Caki2 (cell line): ENCODE data around the gene PDE6A. TPM values are rescaled to one million over a fixed set of nuclear protein-coding genes. Genes with fewer than 3 reads are reported as not detected.
"Not testable (repeated sequence)": the region's sequence is repeated elsewhere in the genome, so short reads cannot be mapped to it uniquely, and the experiment has no call there.

ENCODE experiments used
- DNase-seq: peaks from one replicate; pipeline ENCODE4 v3.0.0-alpha.2; 2015; ENCODE audit warnings: low read depth
- in situ Hi-C: cut with HindIII; loops from 2 replicates; pipeline ENCODE4 v1.10.0; 2016; ENCODE audit warnings: low sequenced_read_pairs, low pct_unique_long_range_greater_than_20kb, mixed read lengths
- total RNA-seq: library from RNA; depleted of rRNA; stranded (reverse); fragments of >200 nt; shearing (Covaris generic); gene quantifications from 2 replicates; pipeline ENCODE4 v1.2.3, GENCODE V29; 2014; ENCODE audit warnings: low replicate concordance

Gene PDE6A
- total RNA-seq, 1 experiment from 2014 or later, result 0.07 TPM

GRCh38 chr5:149904977-149905376 is 39.6 kb downstream of the PDE6A start:
- in situ Hi-C loops, result no loop called here
- DNase-seq, result no peak

- in situ Hi-C loops, result no loop called here
- DNase-seq, result no peak
Measured at GRCh38 chr5:149904293-149904886, 40.2 kb downstream of the PDE6A start.

DNA sequence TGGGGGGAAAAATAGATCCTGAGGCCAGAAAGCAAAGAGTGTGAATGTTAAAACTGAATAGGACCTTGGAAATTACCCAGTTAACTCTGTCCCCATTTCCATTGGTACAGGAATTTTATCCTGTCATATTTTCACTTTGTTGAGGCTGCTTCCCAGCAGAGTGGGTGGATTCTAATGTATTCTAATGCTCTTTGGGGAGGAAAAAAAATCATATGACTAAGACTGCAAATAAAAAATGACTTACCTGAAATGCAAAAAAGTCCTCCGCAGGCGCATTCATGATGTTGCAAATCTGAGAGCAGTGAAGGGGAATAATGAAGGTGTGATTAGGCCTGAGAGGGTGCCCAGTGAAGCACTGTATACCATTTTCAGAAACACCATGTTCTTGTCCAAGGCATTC is 41.2 kb downstream of the PDE6A start:
- no peak for DNase-seq
- in situ Hi-C loops, result no loop called here

DNA sequence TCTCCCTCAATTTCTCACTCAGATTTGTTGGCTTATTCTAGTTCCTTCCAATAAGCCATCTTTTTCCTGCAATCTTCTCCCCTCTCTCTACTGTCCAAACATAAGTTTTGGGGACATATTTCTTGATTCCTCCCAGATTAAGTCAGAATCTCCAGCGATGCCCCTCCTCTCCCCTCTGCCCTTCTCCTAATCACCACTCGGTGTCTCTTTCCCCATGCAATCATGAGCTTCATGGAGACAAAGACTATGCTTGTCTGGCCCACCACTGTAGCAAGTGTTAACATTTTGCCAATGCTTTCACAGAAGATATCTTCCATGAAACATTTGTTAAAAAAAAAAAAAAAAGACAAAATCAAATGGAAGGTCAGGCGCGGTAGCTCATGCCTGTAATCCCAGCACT is 42.4 kb downstream of the PDE6A start:
- in situ Hi-C loops, result no loop called here
- no peak for DNase-seq

DNA sequence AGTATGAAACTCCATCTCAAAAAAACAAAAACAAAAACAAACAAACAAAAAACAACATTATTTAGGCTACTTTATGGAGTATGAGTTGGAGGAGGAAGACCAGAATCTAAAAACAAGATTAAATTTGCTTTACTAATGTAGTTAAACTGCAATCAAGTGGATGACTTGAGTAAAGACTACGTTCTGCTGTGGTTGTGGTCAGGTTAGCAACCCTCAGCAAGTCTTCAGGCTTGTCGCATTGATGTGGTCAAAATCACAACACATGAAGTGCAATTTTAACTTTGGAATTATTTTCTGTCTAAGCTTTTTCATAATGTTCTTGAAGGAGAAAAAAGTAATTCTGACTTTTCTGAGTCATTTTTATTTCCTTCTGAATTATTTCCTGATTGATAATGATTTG is 43.1 kb downstream of the PDE6A start:
- in situ Hi-C loops, result no loop called here

GRCh38 chr5:149900390-149900789 is 44.2 kb downstream of the PDE6A start:
- in situ Hi-C loops, result no loop called here
- DNase-seq, result no peak

More for the DNA sequence above, 43.1 kb downstream of the PDE6A start:
- DNase-seq, result no peak

DNA sequence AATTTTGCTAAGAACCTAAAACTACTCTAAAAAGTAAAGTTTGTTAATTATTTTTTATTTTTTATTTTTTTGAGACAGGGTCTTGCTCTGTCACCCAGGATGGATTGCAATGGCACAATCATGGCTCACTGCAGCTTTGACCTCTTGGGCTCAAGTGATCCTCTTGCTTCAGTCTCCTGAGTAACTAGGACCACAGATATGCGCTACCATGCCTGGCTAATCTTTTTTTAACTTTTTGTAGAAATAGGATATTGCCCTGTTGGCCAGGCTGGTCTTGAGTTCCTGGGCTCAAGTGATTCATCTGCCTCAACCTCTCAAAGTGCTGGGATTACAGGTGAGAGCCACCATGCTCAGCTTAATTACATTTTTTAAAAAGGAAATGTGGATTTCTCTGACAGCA is 45.8 kb downstream of the PDE6A start:
- no peak for DNase-seq
- in situ Hi-C loops, result no loop called here

- in situ Hi-C loops, result no loop called here
- no peak for DNase-seq
Measured at GRCh38 chr5:149895416-149896345, 48.9 kb downstream of the PDE6A start.

GRCh38 chr5:149894237-149894636 is 50.4 kb downstream of the PDE6A start:
- in situ Hi-C loops, result no loop called here
- DNase-seq, result no peak

- no peak for DNase-seq
- in situ Hi-C loops, result no loop called here
Measured at GRCh38 chr5:149893403-149893931, 51.1 kb downstream of the PDE6A start.

GRCh38 chr5:149892594-149892993 is 52.0 kb downstream of the PDE6A start:
- in situ Hi-C loops, result no loop called here
- no peak for DNase-seq

DNA sequence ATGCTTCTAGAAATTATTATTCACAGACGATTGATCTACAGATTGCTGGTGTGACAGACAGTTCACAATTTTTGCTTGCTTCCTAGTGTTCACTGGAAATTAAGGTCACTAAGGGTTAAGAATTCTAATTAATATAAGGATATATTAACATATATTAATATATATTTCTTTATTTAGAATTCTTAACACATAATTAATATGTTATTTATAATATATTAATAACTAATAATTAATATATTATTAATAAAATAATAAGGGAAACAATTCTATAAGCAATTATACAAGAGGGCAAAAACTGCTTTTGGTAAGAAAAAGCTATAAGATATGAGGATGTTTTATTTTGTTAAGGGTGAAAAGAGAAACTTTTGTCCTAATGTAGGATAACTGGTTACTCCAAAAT is 56.3 kb downstream of the PDE6A start:
- in situ Hi-C loops, result no loop called here

DNA sequence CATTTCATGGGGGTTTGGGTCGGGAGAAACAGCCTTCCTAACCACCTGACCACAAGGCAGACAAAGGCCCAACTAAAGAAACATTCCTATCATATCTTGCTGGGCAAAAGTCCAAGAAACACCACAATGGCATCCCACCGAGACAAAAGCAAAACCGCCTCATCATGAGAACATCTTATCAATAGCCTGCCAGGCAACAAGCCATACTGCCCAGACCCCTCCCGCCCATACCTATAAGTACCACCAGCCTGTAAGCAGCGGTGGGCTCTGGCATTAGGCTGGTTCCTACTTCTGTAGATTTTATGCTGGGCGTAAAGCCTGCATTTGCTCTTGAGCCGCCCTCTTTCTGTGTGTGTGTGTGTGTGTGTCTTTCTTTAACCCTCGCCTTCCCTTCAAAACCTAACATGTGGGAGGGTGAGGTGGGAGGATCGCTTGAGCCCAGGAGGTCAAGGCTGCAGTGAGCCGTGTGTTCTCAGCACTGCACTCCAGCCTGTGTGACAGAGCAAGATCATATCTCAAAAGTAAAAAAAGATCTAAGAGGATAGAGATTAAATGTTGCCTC is 56.9 kb downstream of the PDE6A start:
- in situ Hi-C loops, result no loop called here
- DNase-seq, result peak; percentile 83

More for the DNA sequence above, 56.3 kb downstream of the PDE6A start:
- no peak for DNase-seq

- DNase-seq, result peak; percentile 12
- in situ Hi-C loops, result no loop called here
Measured at GRCh38 chr5:149886692-149887470, 57.7 kb downstream of the PDE6A start.

DNA sequence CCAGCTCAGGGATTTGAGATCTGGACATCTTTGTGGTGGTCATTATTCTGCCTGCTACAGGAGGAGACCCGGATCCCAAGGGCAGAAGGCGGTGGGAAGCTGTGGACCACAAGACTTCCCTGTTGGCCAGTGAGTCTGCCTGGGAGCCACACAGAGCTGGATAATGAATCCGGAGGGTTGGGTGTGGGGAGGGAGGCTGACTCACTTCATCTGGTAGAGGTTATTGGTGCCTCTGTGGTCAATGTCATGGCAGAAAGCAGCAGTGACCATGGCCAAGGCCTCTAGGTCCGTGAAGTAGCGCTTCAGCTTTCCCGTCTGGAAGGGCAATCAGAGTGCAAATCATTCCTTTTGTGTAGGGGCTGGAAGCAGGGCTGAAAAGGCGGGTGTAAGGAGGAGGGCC is 58.5 kb downstream of the PDE6A start:
- no peak for DNase-seq
- in situ Hi-C loops, result no loop called here

DNA sequence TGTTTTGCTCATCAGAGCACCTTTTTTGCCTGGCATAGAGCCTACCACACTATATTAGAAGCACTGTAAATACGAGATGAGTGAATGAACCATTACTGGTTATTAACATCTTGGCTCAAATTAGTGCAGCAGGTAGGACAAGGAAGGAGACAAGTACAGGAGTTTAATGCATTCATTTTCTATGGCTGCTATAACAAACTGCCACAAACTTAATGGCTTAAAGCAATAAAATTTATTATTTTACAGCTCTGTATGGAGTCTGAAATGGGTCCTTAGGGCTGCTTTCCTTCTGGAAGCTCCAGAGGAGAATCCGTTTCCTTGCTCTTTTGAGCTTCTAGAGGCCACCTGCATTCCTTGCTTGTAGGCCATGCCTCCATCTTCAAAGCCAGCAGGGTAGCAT is 59.1 kb downstream of the PDE6A start:
- in situ Hi-C loops, result no loop called here
- no peak for DNase-seq

DNA sequence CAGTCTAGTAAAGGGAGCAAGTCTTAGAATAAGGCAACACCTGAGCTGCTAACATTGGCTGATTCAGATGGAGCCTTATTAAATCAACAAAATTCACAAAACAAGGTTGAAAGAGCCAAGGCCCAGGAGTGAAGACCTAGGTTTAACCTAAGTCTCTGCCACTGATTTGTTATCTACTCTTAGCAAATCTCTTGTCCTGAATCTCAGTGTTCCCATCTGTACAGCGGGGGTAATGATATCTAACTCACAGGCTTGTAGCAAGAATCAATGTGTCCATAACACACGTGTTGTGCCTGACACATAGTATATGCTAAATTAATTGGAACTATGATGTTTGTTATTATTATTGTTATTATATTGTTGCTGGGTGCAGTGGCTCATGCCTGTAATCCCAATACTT is 61.0 kb downstream of the PDE6A start:
- no peak for DNase-seq
- in situ Hi-C loops, result no loop called here

GRCh38 chr5:149882633-149883032 is 62.0 kb downstream of the PDE6A start:
- in situ Hi-C loops, DNase-seq: not testable (repeated sequence)
